ENCODE measurements around the gene C1orf52. TPM values are rescaled to one million over a fixed set of nuclear protein-coding genes. Genes with fewer than 3 reads are reported as not detected.

Gene C1orf52
- total and polyA plus RNA-seq, 4 donors = 13.8 to 28.3 (median 22.1) TPM

- intact Hi-C loops (cut with DNase I) = no loop called here
- 6 to 8% methylated on average over 1 of the region's 1 CpG for WGBS, 2 donors
- H3K27me3 ChIP-seq (ENCODE audit: control insufficient read depth in 1 of 2, insufficient read depth in 2 of 2, low read length in 1 of 2) = no peaks in the 10 kb centered on the region
- peak overlapping the region; percentile 77 to 88 for H3K27ac ChIP-seq (ENCODE audit: low read depth in 1 of 2, low read length in 2 of 2)
- peaks cover 7 to 12% of the 10 kb centered on the region in 2 donors for H3K4me1 ChIP-seq (ENCODE audit: control insufficient read depth in 1 of 2, insufficient read depth in 2 of 2, low read length in 2 of 2)
- H3K4me3 ChIP-seq (ENCODE audit: low read length in 2 of 2) = no peak overlapping the region
- no peaks in the 10 kb centered on the region for H3K9me3 ChIP-seq (ENCODE audit: control insufficient read depth, low read length)
- H3K36me3 ChIP-seq (ENCODE audit: control insufficient read depth in 1 of 2, insufficient read depth in 2 of 2, low read length in 1 of 2) = no peaks in the 10 kb centered on the region
- ATAC-seq (ENCODE audit: low FRiP score) = no peak
- DNase-seq = no peak
Measured at GRCh38 chr1:85297538-85297854, 38.0 kb upstream of the C1orf52 start.

- intact Hi-C loops (cut with DNase I) = no loop called here
- Histone ChIP-seq H3K4me1 (ENCODE audit: control insufficient read depth in 1 of 2, insufficient read depth in 2 of 2, low read length in 2 of 2) (peaks cover 7 to 12% of the 10 kb centered on the region in 2 donors), H3K9me3 (ENCODE audit: control insufficient read depth, low read length) (no peaks in the 10 kb centered on the region), H3K36me3 (ENCODE audit: control insufficient read depth in 1 of 2, insufficient read depth in 2 of 2, low read length in 1 of 2) (no peaks in the 10 kb centered on the region), H3K27me3 (ENCODE audit: control insufficient read depth in 1 of 2, insufficient read depth in 2 of 2, low read length in 1 of 2) (no peaks in the 10 kb centered on the region), H3K4me3 (ENCODE audit: low read length in 2 of 2) (no peak overlapping the region), H3K27ac (ENCODE audit: low read depth in 1 of 2, low read length in 2 of 2) (peak overlapping the region; percentile 77 to 88)
- WGBS, 2 donors = 14 to 15% methylated on average over 1 of the region's 1 CpG
- no peak for ATAC-seq (ENCODE audit: low FRiP score)
- DNase-seq = no peak
Measured at GRCh38 chr1:85296980-85297379, 37.5 kb upstream of the C1orf52 start.

- intact Hi-C loops (cut with DNase I) = no loop called here
- H3K27ac ChIP-seq (ENCODE audit: low read depth in 1 of 2, low read length in 2 of 2) = no peak overlapping the region
- WGBS, 2 donors = 80 to 88% methylated on average over 4 of the region's 4 CpGs
Measured at GRCh38 chr1:85295654-85296053, 36.2 kb upstream of the C1orf52 start.

GRCh38 chr1:85295006-85295431 is 35.6 kb upstream of the C1orf52 start:
- 24 to 33% methylated on average over 3 of the region's 3 CpGs for WGBS, 2 donors

More at GRCh38 chr1:85295654-85296053, 36.2 kb upstream of the C1orf52 start:
- no peak overlapping the region for H3K4me3 ChIP-seq (ENCODE audit: low read length in 2 of 2)
- DNase-seq (no peak), ATAC-seq (ENCODE audit: low FRiP score) (no peak)
- H3K27me3 ChIP-seq (ENCODE audit: control insufficient read depth in 1 of 2, insufficient read depth in 2 of 2, low read length in 1 of 2) = no peaks in the 10 kb centered on the region
- peaks cover 7 to 12% of the 10 kb centered on the region in 2 donors for H3K4me1 ChIP-seq (ENCODE audit: control insufficient read depth in 1 of 2, insufficient read depth in 2 of 2, low read length in 2 of 2)
- no peaks in the 10 kb centered on the region for H3K36me3 ChIP-seq (ENCODE audit: control insufficient read depth in 1 of 2, insufficient read depth in 2 of 2, low read length in 1 of 2)
- H3K9me3 ChIP-seq (ENCODE audit: control insufficient read depth, low read length) = no peaks in the 10 kb centered on the region

GRCh38 chr1:85290826-85291225 is 31.4 kb upstream of the C1orf52 start:
- Histone ChIP-seq H3K27me3 (ENCODE audit: control insufficient read depth in 1 of 2, insufficient read depth in 2 of 2, low read length in 1 of 2) (no peaks in the 10 kb centered on the region), H3K9me3 (ENCODE audit: control insufficient read depth, low read length) (no peaks in the 10 kb centered on the region), H3K4me1 (ENCODE audit: control insufficient read depth in 1 of 2, insufficient read depth in 2 of 2, low read length in 2 of 2) (peaks cover 0 to 2% of the 10 kb centered on the region in 2 donors), H3K27ac (ENCODE audit: low read depth in 1 of 2, low read length in 2 of 2) (no peak overlapping the region), H3K36me3 (ENCODE audit: control insufficient read depth in 1 of 2, insufficient read depth in 2 of 2, low read length in 1 of 2) (no peaks in the 10 kb centered on the region), H3K4me3 (ENCODE audit: low read length in 2 of 2) (no peak overlapping the region)
- intact Hi-C loops (cut with DNase I) = no loop called here
- no peak for DNase-seq
- WGBS, 2 donors = 99 to 100% methylated on average over 2 of the region's 2 CpGs
- ATAC-seq (ENCODE audit: low FRiP score) = no peak

More at GRCh38 chr1:85295006-85295431, 35.6 kb upstream of the C1orf52 start:
- no peaks in the 10 kb centered on the region for H3K36me3 ChIP-seq (ENCODE audit: control insufficient read depth in 1 of 2, insufficient read depth in 2 of 2, low read length in 1 of 2)
- no peaks in the 10 kb centered on the region for H3K27me3 ChIP-seq (ENCODE audit: control insufficient read depth in 1 of 2, insufficient read depth in 2 of 2, low read length in 1 of 2)
- H3K4me1 ChIP-seq (ENCODE audit: control insufficient read depth in 1 of 2, insufficient read depth in 2 of 2, low read length in 2 of 2) = peaks cover 7 to 12% of the 10 kb centered on the region in 2 donors
- ATAC-seq (ENCODE audit: low FRiP score) = no peak
- DNase-seq = no peak
- H3K4me3 ChIP-seq (ENCODE audit: low read length in 2 of 2) = no peak overlapping the region
- H3K9me3 ChIP-seq (ENCODE audit: control insufficient read depth, low read length) = no peaks in the 10 kb centered on the region
- no peak overlapping the region for H3K27ac ChIP-seq (ENCODE audit: low read depth in 1 of 2, low read length in 2 of 2)
- intact Hi-C loops (cut with DNase I) = no loop called here

- DNase-seq = no peak
- Histone ChIP-seq H3K36me3 (ENCODE audit: control insufficient read depth in 1 of 2, insufficient read depth in 2 of 2, low read length in 1 of 2) (no peaks in the 10 kb centered on the region), H3K4me3 (ENCODE audit: low read length in 2 of 2) (no peak overlapping the region), H3K27me3 (ENCODE audit: control insufficient read depth in 1 of 2, insufficient read depth in 2 of 2, low read length in 1 of 2) (no peaks in the 10 kb centered on the region), H3K27ac (ENCODE audit: low read depth in 1 of 2, low read length in 2 of 2) (no peak overlapping the region), H3K9me3 (ENCODE audit: control insufficient read depth, low read length) (no peaks in the 10 kb centered on the region), H3K4me1 (ENCODE audit: control insufficient read depth in 1 of 2, insufficient read depth in 2 of 2, low read length in 2 of 2) (peaks cover 0 to 2% of the 10 kb centered on the region in 2 donors)
- intact Hi-C loops (cut with DNase I) = no loop called here
- ATAC-seq (ENCODE audit: low FRiP score) = no peak
- WGBS, 2 donors = 86 to 89% methylated on average over 4 of the region's 4 CpGs
Measured at GRCh38 chr1:85289848-85290335, 30.4 kb upstream of the C1orf52 start.

GRCh38 chr1:85289207-85289847 is 29.9 kb upstream of the C1orf52 start:
- Histone ChIP-seq H3K4me1 (ENCODE audit: control insufficient read depth in 1 of 2, insufficient read depth in 2 of 2, low read length in 2 of 2) (peaks cover 0 to 2% of the 10 kb centered on the region in 2 donors), H3K9me3 (ENCODE audit: control insufficient read depth, low read length) (no peaks in the 10 kb centered on the region), H3K27ac (ENCODE audit: low read depth in 1 of 2, low read length in 2 of 2) (no peak overlapping the region), H3K36me3 (ENCODE audit: control insufficient read depth in 1 of 2, insufficient read depth in 2 of 2, low read length in 1 of 2) (no peaks in the 10 kb centered on the region), H3K4me3 (ENCODE audit: low read length in 2 of 2) (no peak overlapping the region), H3K27me3 (ENCODE audit: control insufficient read depth in 1 of 2, insufficient read depth in 2 of 2, low read length in 1 of 2) (no peaks in the 10 kb centered on the region)
- ATAC-seq (ENCODE audit: low FRiP score) = no peak
- 90 to 94% methylated on average over 9 of the region's 9 CpGs for WGBS, 2 donors
- intact Hi-C loops (cut with DNase I) = no loop called here
- DNase-seq = no peak

- H3K4me3 ChIP-seq (ENCODE audit: low read length in 2 of 2) = no peak overlapping the region
- intact Hi-C loops (cut with DNase I) = no loop called here
- H3K9me3 ChIP-seq (ENCODE audit: control insufficient read depth, low read length) = no peaks in the 10 kb centered on the region
- H3K27me3 ChIP-seq (ENCODE audit: control insufficient read depth in 1 of 2, insufficient read depth in 2 of 2, low read length in 1 of 2) = no peaks in the 10 kb centered on the region
- DNase-seq (no peak), ATAC-seq (ENCODE audit: low FRiP score) (no peak)
- WGBS, 2 donors = 97 to 98% methylated on average over 2 of the region's 2 CpGs
- no peaks in the 10 kb centered on the region for H3K36me3 ChIP-seq (ENCODE audit: control insufficient read depth in 1 of 2, insufficient read depth in 2 of 2, low read length in 1 of 2)
- no peak overlapping the region for H3K27ac ChIP-seq (ENCODE audit: low read depth in 1 of 2, low read length in 2 of 2)
- no peaks in the 10 kb centered on the region for H3K4me1 ChIP-seq (ENCODE audit: control insufficient read depth in 1 of 2, insufficient read depth in 2 of 2, low read length in 2 of 2)
Measured at GRCh38 chr1:85284202-85284601, 24.7 kb upstream of the C1orf52 start.

- Histone ChIP-seq H3K4me3 (ENCODE audit: low read length in 2 of 2) (no peak overlapping the region), H3K36me3 (ENCODE audit: control insufficient read depth in 1 of 2, insufficient read depth in 2 of 2, low read length in 1 of 2) (no peaks in the 10 kb centered on the region), H3K27ac (ENCODE audit: low read depth in 1 of 2, low read length in 2 of 2) (no peak overlapping the region), H3K4me1 (ENCODE audit: control insufficient read depth in 1 of 2, insufficient read depth in 2 of 2, low read length in 2 of 2) (no peaks in the 10 kb centered on the region), H3K27me3 (ENCODE audit: control insufficient read depth in 1 of 2, insufficient read depth in 2 of 2, low read length in 1 of 2) (no peaks in the 10 kb centered on the region), H3K9me3 (ENCODE audit: control insufficient read depth, low read length) (no peaks in the 10 kb centered on the region)
- intact Hi-C loops (cut with DNase I) = no loop called here
- ATAC-seq (ENCODE audit: low FRiP score) = peak; percentile 37
- DNase-seq = no peak
- WGBS, 2 donors = 77 to 79% methylated on average over 11 of the region's 11 CpGs
Measured at GRCh38 chr1:85283475-85284199, 24.2 kb upstream of the C1orf52 start.

All from aorta (tissue), 5 donors.